ENCODE data around the gene TNFAIP1. TPM values are rescaled to one million over a fixed set of nuclear protein-coding genes. Genes with fewer than 3 reads are reported as not detected.
A peak's percentile ranks its signal among the peaks of the same experiment; 100 is the strongest.

TNFAIP1 gene
- polyA plus RNA-seq, 2 of the 4 experiments (the other 2 are of a cell fraction) = 38.8 to 68.3 TPM

- TF ChIP-seq RFX5 (IDR thresholded peaks at IDR 0.05) (no peak), MAX (IDR thresholded peaks at IDR 0.05) (no peak), FOSL2 (IDR thresholded peaks at IDR 0.05) (no peak), FOSL2 (CRISPR knock-in tag; IDR thresholded peaks at IDR 0.05) (no peak)
These were observed 3.6 kb upstream of the TNFAIP1 start (continued) for GRCh38 chr17:28331891-28332420.

- FAIRE-seq (no peak), DNase-seq (ENCODE audit: low read depth in 1 of 2, low spot score in 1 of 2) (no peak), ATAC-seq (no peak)
- no peaks in the 10 kb centered on the region for H3K9me3 ChIP-seq
- no peak overlapping the region for H3K4me3 ChIP-seq
- peaks cover 26% of the 10 kb centered on the region for H3K4me1 ChIP-seq
- no peak overlapping the region; the same call in 2 of the 3 replicates for H3K4me2 ChIP-seq
- 45% methylated on average over 1 of the region's 1 CpG for WGBS (ENCODE audit: missing lambda C conversion rate)
- TF ChIP-seq SMC3 (IDR thresholded peaks at IDR 0.05) (no peak), RARB (CRISPR knock-in tag; IDR thresholded peaks at IDR 0.05) (no peak), ZSCAN20 (CRISPR knock-in tag; IDR thresholded peaks at IDR 0.05) (no peak), RAD21 (conservative IDR thresholded peaks at IDR 0.05 in 1 of 2, IDR thresholded peaks at IDR 0.05 in 1 of 2) (no peak), MAZ (IDR thresholded peaks at IDR 0.05; ENCODE audit: borderline replicate concordance, low read depth, low read length) (no peak), POLR2AphosphoS2 (conservative IDR thresholded peaks at IDR 0.05; ENCODE audit: low read length) (no peak), ZNF302 (CRISPR knock-in tag; IDR thresholded peaks at IDR 0.05) (no peak)
- ChIA-PET POLR2A (interaction anchor here (2.0 kb wide), 1 partner anchor 24 kb away, joined by 6 read pairs; the partner anchor contains the start of gene POLDIP2), CTCF (interaction anchor here (0.7 to 7.0 kb wide), 7 partner anchors 13 to 144 kb away, joined by 3 to 39 read pairs (median 4); partner anchors contain the start of gene TMEM97)
- H3K27ac ChIP-seq = no peak overlapping the region
These were observed 2.3 kb upstream of the TNFAIP1 start for GRCh38 chr17:28333083-28333746.

- peak overlapping the region; percentile 85 for H3K4me2 ChIP-seq
- peak overlapping the region; percentile 86 for H3K4me3 ChIP-seq
- DNase-seq (ENCODE audit: low read depth in 1 of 2, low spot score in 1 of 2) = no peak
- H3K4me1 ChIP-seq = peaks cover 31% of the 10 kb centered on the region
- ChIA-PET POLR2A (interaction anchor here (0.8 to 2.0 kb wide), 2 partner anchors 23 to 48 kb away, joined by 3 to 6 read pairs; partner anchors contain the start of gene POLDIP2), CTCF (interaction anchor here (1.1 to 7.0 kb wide), 5 partner anchors 8 to 101 kb away, joined by 4 to 41 read pairs (median 12); partner anchors contain the start of gene TMEM97)
- TF ChIP-seq HOXA7 (CRISPR knock-in tag; IDR thresholded peaks at IDR 0.05) = no peak
- no peak for TF ChIP-seq CHD2 (IDR thresholded peaks at IDR 0.05; ENCODE audit: low read length, partially characterized antibody)
- TF ChIP-seq BHLHE40 (IDR thresholded peaks at IDR 0.05; ENCODE audit: low read depth, low read length) = no peak
- no peak for TF ChIP-seq NPAS2 (CRISPR knock-in tag; IDR thresholded peaks at IDR 0.05; ENCODE audit: borderline replicate concordance)
- TF ChIP-seq CBX2 (IDR thresholded peaks at IDR 0.05; ENCODE audit: borderline replicate concordance, low read depth) = no peak
- TF ChIP-seq PHF8 (IDR thresholded peaks at IDR 0.05; ENCODE audit: borderline replicate concordance, low read depth) = no peak
- no peak for TF ChIP-seq SMC3 (IDR thresholded peaks at IDR 0.05)
- TF ChIP-seq MAZ (IDR thresholded peaks at IDR 0.05; ENCODE audit: borderline replicate concordance, low read depth, low read length) = no peak
- no peak for TF ChIP-seq MAX (IDR thresholded peaks at IDR 0.05)
- no peak for TF ChIP-seq REST (IDR thresholded peaks at IDR 0.05)
- no peak for TF ChIP-seq ZFP36 (IDR thresholded peaks at IDR 0.05; ENCODE audit: borderline replicate concordance, partially characterized antibody)
- TF ChIP-seq ZSCAN20 (CRISPR knock-in tag; IDR thresholded peaks at IDR 0.05) = no peak
- TF ChIP-seq RARB (CRISPR knock-in tag; IDR thresholded peaks at IDR 0.05) = no peak
- no peak for TF ChIP-seq E2F6 (IDR thresholded peaks at IDR 0.05; ENCODE audit: borderline replicate concordance, low read depth)
- TF ChIP-seq HMGXB4 (CRISPR knock-in tag; IDR thresholded peaks at IDR 0.05; ENCODE audit: borderline replicate concordance) = no peak
- TF ChIP-seq HDAC2 (IDR thresholded peaks at IDR 0.05) = no peak
- no peak for TF ChIP-seq EP300 (IDR thresholded peaks at IDR 0.05)
- no peak for TF ChIP-seq ZNF302 (CRISPR knock-in tag; IDR thresholded peaks at IDR 0.05)
- no peak for TF ChIP-seq MAFK (IDR thresholded peaks at IDR 0.05; ENCODE audit: partially characterized antibody)
- no peak for TF ChIP-seq HES2 (IDR thresholded peaks at IDR 0.05)
- peak overlapping the region in 1 of 2 experiments; percentile 86; a peak in 1 of 6 replicates for H3K27ac ChIP-seq
- WGBS (ENCODE audit: missing lambda C conversion rate) = 65% methylated on average over 6 of the region's 6 CpGs
- no peaks in the 10 kb centered on the region for H3K9me3 ChIP-seq
- no peak for ATAC-seq
- FAIRE-seq = no peak
These were observed 1.4 kb upstream of the TNFAIP1 start for GRCh38 chr17:28334171-28334570.
